Measurements from ENCODE around the gene MYH15. TPM values are rescaled to one million over a fixed set of nuclear protein-coding genes. Genes with fewer than 3 reads are reported as not detected.

Gene MYH15
- total RNA-seq, 1 donor from 2014 or later, result 0.09 TPM

DNA sequence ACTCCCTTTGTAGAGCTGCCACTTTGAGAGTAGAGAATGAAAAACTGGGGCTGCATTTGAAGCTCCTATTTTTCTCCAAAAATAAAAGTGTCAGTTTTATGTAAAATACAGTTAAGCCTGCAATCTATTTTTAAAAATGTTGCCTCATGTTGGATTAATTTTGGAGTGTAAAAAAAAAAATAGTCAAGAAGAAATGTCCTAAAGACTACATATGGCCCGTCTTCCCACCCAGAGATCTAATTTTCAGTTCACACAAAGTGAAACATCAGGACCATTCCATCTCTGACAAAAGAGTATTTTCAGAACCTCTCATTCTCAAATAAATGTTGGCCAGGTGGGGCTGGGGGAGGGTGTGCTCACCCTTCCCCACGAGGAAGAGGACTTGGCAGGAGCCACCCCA is 151.4 kb downstream of the MYH15 start:
- CTCF ChIA-PET, result interaction anchor here (0.7 kb wide), 1 partner anchor 157 kb away, joined by 3 read pairs; no protein-coding TSS in a partner anchor
- intact Hi-C loops (cut with micrococcal nuclease), result no loop called here
- H3K9me3 Mint-ChIP-seq, result peaks cover 5% of the 10 kb centered on the region

DNA sequence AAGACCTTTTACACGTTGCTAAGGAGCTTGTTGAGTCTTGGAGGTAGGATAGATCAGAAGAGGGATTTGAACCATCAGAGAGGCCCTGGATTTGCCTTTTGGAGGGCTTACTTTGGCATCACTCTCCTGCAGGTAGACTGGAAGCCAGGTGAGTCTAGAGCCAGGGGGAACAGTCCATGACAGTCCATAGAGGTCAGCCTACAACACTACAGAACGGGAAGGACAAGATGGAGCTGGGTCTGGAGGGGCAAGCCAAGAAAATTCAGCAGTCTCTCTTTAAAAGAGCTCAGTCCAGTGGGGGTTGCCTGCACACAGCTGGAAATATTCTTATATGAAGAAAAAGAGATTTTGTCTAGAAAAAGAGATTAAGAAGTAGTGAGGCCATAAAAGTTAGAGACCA is 153.4 kb downstream of the MYH15 start:
- H3K9me3 Mint-ChIP-seq, result no peaks in the 10 kb centered on the region
- H3K4me3 Mint-ChIP-seq, result no peak overlapping the region
- H3K4me1 Mint-ChIP-seq, result peaks cover 4% of the 10 kb centered on the region
- no peak for ATAC-seq (ENCODE audit: low read depth)
- H3K27ac Mint-ChIP-seq, result no peak overlapping the region
- DNase-seq, result no peak
- H3K36me3 Mint-ChIP-seq (ENCODE audit: low read depth), result no peaks in the 10 kb centered on the region
- intact Hi-C loops (cut with micrococcal nuclease), result no loop called here
- CTCF ChIA-PET, result no interaction called here
- TF ChIP-seq, protein P1, sequence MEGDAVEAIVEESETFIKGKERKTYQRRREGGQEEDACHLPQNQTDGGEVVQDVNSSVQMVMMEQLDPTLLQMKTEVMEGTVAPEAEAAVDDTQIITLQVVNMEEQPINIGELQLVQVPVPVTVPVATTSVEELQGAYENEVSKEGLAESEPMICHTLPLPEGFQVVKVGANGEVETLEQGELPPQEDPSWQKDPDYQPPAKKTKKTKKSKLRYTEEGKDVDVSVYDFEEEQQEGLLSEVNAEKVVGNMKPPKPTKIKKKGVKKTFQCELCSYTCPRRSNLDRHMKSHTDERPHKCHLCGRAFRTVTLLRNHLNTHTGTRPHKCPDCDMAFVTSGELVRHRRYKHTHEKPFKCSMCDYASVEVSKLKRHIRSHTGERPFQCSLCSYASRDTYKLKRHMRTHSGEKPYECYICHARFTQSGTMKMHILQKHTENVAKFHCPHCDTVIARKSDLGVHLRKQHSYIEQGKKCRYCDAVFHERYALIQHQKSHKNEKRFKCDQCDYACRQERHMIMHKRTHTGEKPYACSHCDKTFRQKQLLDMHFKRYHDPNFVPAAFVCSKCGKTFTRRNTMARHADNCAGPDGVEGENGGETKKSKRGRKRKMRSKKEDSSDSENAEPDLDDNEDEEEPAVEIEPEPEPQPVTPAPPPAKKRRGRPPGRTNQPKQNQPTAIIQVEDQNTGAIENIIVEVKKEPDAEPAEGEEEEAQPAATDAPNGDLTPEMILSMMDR (IDR thresholded peaks at IDR 0.05), result no peak
- no peaks in the 10 kb centered on the region for H3K27me3 Mint-ChIP-seq
- POLR2A ChIA-PET, result no interaction called here

More for the DNA sequence above, 151.4 kb downstream of the MYH15 start:
- H3K27me3 Mint-ChIP-seq, result no peaks in the 10 kb centered on the region
- peaks cover 8% of the 10 kb centered on the region for H3K4me1 Mint-ChIP-seq
- ATAC-seq (ENCODE audit: low read depth) (no peak), DNase-seq (no peak)
- no peaks in the 10 kb centered on the region for H3K36me3 Mint-ChIP-seq (ENCODE audit: low read depth)
- no peak overlapping the region for H3K27ac Mint-ChIP-seq
- TF ChIP-seq, protein P1 (IDR thresholded peaks at IDR 0.05), result no peak
- POLR2A ChIA-PET, result interaction anchor here (0.7 kb wide), 1 partner anchor 683 kb away, joined by 3 read pairs; no protein-coding TSS in a partner anchor
- no peak overlapping the region for H3K4me3 Mint-ChIP-seq

DNA sequence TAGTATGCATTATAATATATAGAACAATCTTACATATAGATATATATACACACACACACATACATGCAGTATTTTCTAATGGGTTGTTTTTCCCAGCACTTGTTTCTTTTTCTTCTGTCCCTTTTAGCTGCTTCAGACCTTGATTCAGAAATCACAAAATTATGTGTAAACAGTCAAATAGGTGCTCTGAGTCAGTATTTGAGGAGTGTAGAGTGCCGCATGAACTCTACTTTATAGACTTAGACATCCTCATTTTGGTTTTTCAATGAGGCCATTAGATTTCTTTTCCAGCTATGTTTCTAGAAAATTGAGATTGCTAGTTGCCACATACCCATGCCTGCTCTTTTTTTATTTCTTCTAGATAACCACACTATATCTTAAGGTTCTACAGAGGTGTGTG is 155.8 kb downstream of the MYH15 start:
- no peaks in the 10 kb centered on the region for H3K9me3 Mint-ChIP-seq
- TF ChIP-seq, protein P1 (IDR thresholded peaks at IDR 0.05), result no peak
- CTCF ChIA-PET, result interaction anchor here (1.0 kb wide), 1 partner anchor 32 kb away, joined by 3 read pairs; no protein-coding TSS in a partner anchor
- POLR2A ChIA-PET, result no interaction called here
- H3K36me3 Mint-ChIP-seq (ENCODE audit: low read depth), result no peaks in the 10 kb centered on the region
- no peaks in the 10 kb centered on the region for H3K4me1 Mint-ChIP-seq
- no peaks in the 10 kb centered on the region for H3K27me3 Mint-ChIP-seq
- no peak for DNase-seq
- intact Hi-C loops (cut with micrococcal nuclease), result no loop called here
- H3K4me3 Mint-ChIP-seq, result no peak overlapping the region
- no peak overlapping the region for H3K27ac Mint-ChIP-seq
- ATAC-seq (ENCODE audit: low read depth), result no peak

DNA sequence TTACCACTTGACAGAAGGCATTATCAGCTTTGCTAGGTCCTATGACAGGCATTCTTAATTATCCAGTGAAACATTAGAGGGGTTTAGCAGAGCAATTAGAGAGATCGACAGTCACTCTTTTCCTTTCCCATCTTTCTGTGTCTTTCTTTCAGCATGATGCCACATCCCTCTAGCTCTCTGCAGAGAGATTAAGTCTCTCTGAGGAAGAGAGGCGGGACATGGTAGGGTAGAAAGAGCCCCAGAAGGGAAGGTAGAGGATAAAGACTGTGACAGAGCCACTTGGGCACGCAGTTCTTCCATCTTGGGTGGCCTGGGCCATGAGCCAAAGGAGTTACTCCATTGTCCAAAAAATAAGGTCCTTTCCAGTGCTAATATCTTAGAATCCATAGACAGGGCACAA is 158.2 kb downstream of the MYH15 start:
- Mint-ChIP-seq H3K9me3 (no peaks in the 10 kb centered on the region), H3K27ac (no peak overlapping the region), H3K4me1 (peaks cover 2% of the 10 kb centered on the region), H3K36me3 (ENCODE audit: low read depth) (no peaks in the 10 kb centered on the region), H3K27me3 (no peaks in the 10 kb centered on the region), H3K4me3 (no peak overlapping the region)
- CTCF ChIA-PET, result no interaction called here
- DNase-seq (no peak), ATAC-seq (ENCODE audit: low read depth) (no peak)
- POLR2A ChIA-PET, result no interaction called here
- intact Hi-C loops (cut with micrococcal nuclease), result no loop called here
- TF ChIP-seq, protein P1 (IDR thresholded peaks at IDR 0.05), result no peak

DNA sequence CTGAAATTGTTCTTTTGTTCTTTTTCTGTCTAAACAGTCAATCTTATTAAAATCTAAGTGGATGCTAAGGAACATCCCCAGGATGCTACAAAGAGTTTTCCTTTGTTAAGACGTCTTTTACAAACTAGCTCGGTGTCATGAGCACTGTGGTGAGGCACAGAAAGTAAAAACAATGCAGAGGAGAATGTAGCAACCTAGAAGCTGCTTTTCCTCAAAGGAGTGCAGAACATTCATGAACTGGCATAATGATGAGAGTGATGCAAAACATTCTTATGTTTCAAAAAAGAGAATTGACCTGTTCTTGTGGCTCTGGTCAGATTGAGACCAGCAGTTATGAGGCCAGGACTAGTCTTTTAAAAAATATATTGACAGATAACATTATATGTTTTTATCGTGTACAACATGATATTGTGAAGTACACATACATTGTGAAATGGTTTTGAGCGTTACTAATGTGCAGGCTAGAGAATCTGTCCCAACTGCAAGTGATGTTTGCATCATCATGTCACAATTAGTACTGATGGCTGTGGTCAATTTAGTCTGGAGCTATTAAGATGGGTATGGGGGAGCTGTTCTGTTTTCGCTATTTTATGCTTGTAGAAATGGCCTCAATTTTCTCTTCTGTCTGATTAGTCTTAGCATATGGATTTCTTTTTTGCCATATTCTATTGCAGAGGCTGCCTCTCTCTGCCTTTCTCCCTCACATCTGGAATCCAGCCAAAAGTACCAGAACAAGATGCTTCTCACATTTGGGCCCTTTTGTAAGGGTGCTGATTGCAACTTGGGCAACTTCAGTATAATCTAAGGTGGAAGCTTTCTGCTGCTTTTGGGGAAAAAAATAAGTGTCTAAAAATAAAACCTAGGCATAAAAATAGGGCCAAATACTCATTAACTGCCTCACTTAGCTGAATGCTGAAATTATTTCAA is 163.8 kb downstream of the MYH15 start:
- CTCF ChIA-PET, result no interaction called here
- POLR2A ChIA-PET, result no interaction called here
- intact Hi-C loops (cut with micrococcal nuclease), result no loop called here
- Mint-ChIP-seq H3K4me3 (peak overlapping the region; percentile 37), H3K36me3 (ENCODE audit: low read depth) (no peaks in the 10 kb centered on the region), H3K27me3 (no peaks in the 10 kb centered on the region), H3K4me1 (peaks cover 27% of the 10 kb centered on the region), H3K27ac (no peak overlapping the region), H3K9me3 (no peaks in the 10 kb centered on the region)
- DNase-seq, result no peak
- TF ChIP-seq, protein P1 (IDR thresholded peaks at IDR 0.05), result no peak
- no peak for ATAC-seq (ENCODE audit: low read depth)
